Measurements from ENCODE around the gene ELOA. TPM values are rescaled to one million over a fixed set of nuclear protein-coding genes. Genes with fewer than 3 reads are reported as not detected.

The ELOA gene
- total and polyA plus RNA-seq, 9 of the 15 experiments (the other 6 are each of a cell fraction or from before 2014, with no cell fraction given) = 31.9 to 98.6 (median 61.3) TPM

GRCh38 chr1:23799570-23800399 lies 56.5 kb downstream of the ELOA start (continued):
- peak in 1 of 2 experiments; percentile 7; a peak in 1 of 4 replicates for TF ChIP-seq RAD21 (CRISPR knock-in tag; conservative IDR thresholded peaks at IDR 0.05 in 1 of 2, IDR thresholded peaks at IDR 0.05 in 1 of 2)
- TF ChIP-seq SRSF1 (IDR thresholded peaks at IDR 0.05; ENCODE audit: low read depth, low read length) = no peak
- TF ChIP-seq ZBTB43 (CRISPR knock-in tag; IDR thresholded peaks at IDR 0.05) = no peak
- no peak for TF ChIP-seq RBM17 (IDR thresholded peaks at IDR 0.05; ENCODE audit: borderline replicate concordance, low read depth, low read length)
- no peak for TF ChIP-seq COPS2 (conservative IDR thresholded peaks at IDR 0.05)
- TF ChIP-seq ZNF263 (CRISPR knock-in tag; IDR thresholded peaks at IDR 0.05; ENCODE audit: borderline replicate concordance) = peak; percentile 11; the same call in 1 of the 2 replicates
- TF ChIP-seq TAF15 (IDR thresholded peaks at IDR 0.05; ENCODE audit: low read depth, low read length) = no peak
- peak; percentile 61 for TF ChIP-seq ARID4B (CRISPR knock-in tag; IDR thresholded peaks at IDR 0.05)
- no peak for TF ChIP-seq ZBED1 (IDR thresholded peaks at IDR 0.05)
- no peak for TF ChIP-seq MCM3 (IDR thresholded peaks at IDR 0.05)
- 0 out of 2 replicates have a peak, but pooled peaks have one; percentile 13 for TF ChIP-seq HMGXB4 (CRISPR knock-in tag; IDR thresholded peaks at IDR 0.05)

Measured in K562 (cell line).